Measurements from ENCODE around the gene CTSL.

DNA sequence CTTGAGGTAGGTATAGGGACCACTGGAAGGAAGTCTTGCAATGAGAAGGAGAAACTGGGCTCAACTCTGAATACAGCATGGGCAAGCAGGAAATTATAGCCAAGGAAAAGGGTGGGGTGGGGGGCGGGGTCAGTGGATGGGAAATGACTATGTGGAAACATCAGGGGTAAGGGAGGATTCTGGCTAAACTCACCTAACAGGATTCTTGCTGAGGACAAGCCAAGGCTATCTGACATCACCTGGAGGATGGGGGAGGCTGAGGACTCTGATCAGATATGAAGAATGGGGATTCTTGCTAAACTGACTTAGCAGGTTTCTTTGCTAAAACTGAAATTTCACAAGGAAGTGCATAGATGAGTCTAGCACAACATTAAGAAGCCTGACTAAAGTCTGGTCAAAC lies 40.8 kb downstream of the CTSL start:
- TF ChIP-seq POLR2A (IDR thresholded peaks at IDR 0.05; ENCODE audit: low read depth), result no peak
- TF ChIP-seq, protein P1, sequence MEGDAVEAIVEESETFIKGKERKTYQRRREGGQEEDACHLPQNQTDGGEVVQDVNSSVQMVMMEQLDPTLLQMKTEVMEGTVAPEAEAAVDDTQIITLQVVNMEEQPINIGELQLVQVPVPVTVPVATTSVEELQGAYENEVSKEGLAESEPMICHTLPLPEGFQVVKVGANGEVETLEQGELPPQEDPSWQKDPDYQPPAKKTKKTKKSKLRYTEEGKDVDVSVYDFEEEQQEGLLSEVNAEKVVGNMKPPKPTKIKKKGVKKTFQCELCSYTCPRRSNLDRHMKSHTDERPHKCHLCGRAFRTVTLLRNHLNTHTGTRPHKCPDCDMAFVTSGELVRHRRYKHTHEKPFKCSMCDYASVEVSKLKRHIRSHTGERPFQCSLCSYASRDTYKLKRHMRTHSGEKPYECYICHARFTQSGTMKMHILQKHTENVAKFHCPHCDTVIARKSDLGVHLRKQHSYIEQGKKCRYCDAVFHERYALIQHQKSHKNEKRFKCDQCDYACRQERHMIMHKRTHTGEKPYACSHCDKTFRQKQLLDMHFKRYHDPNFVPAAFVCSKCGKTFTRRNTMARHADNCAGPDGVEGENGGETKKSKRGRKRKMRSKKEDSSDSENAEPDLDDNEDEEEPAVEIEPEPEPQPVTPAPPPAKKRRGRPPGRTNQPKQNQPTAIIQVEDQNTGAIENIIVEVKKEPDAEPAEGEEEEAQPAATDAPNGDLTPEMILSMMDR (IDR thresholded peaks at IDR 0.05), result no peak

All from esophagus muscularis mucosa (tissue), 3 donors.